ENCODE data around the gene ACOX3.
A peak's percentile ranks its signal among the peaks of the same experiment; 100 is the strongest.
"Not testable (repeated sequence)": the region's sequence is repeated elsewhere in the genome, so short reads cannot be mapped to it uniquely, and the experiment has no call there.

The ACOX3 gene

GRCh38 chr4:8403976-8404375 lies 36.5 kb downstream of the ACOX3 start:
- no peak for DNase-seq

GRCh38 chr4:8403173-8403753 lies 37.3 kb downstream of the ACOX3 start:
- DNase-seq, result peak; percentile 51

GRCh38 chr4:8402640-8403039 lies 37.9 kb downstream of the ACOX3 start:
- DNase-seq, result no peak

GRCh38 chr4:8402181-8402597 lies 38.3 kb downstream of the ACOX3 start:
- DNase-seq, result no peak

- DNase-seq, result no peak
Observed at GRCh38 chr4:8401665-8402064, 38.9 kb downstream of the ACOX3 start.

GRCh38 chr4:8400632-8401325 lies 39.7 kb downstream of the ACOX3 start:
- no peak for DNase-seq

- DNase-seq, result no peak
Observed at GRCh38 chr4:8399298-8399697, 41.2 kb downstream of the ACOX3 start.

GRCh38 chr4:8398347-8398746 lies 42.2 kb downstream of the ACOX3 start:
- no peak for DNase-seq

- no peak for DNase-seq
Observed at GRCh38 chr4:8396762-8397406, 43.6 kb downstream of the ACOX3 start.

GRCh38 chr4:8395504-8396296 lies 44.8 kb downstream of the ACOX3 start:
- DNase-seq, result no peak

GRCh38 chr4:8394806-8395205 lies 45.7 kb downstream of the ACOX3 start:
- DNase-seq, result no peak

- no peak for DNase-seq
Observed at GRCh38 chr4:8394061-8394519, 46.4 kb downstream of the ACOX3 start.

- DNase-seq, result peak; percentile 86
Observed at GRCh38 chr4:8393593-8394038, 46.9 kb downstream of the ACOX3 start.

- no peak for DNase-seq
Observed at GRCh38 chr4:8392591-8393190, 47.8 kb downstream of the ACOX3 start.

GRCh38 chr4:8391972-8392371 lies 48.6 kb downstream of the ACOX3 start:
- DNase-seq, result no peak

GRCh38 chr4:8391071-8391470 lies 49.5 kb downstream of the ACOX3 start:
- no peak for DNase-seq

- no peak for DNase-seq
Observed at GRCh38 chr4:8390577-8390976, 49.9 kb downstream of the ACOX3 start.

- no peak for DNase-seq
Observed at GRCh38 chr4:8388528-8388870, 52.0 kb downstream of the ACOX3 start.

GRCh38 chr4:8387615-8388527 lies 52.7 kb downstream of the ACOX3 start:
- no peak for DNase-seq

GRCh38 chr4:8387194-8387593 lies 53.3 kb downstream of the ACOX3 start:
- no peak for DNase-seq

- no peak for DNase-seq
Observed at GRCh38 chr4:8386731-8387130, 53.8 kb downstream of the ACOX3 start.

GRCh38 chr4:8386131-8386530 lies 54.4 kb downstream of the ACOX3 start:
- DNase-seq, result not testable (repeated sequence)

Data from NCI-H226 (cell line).